Natural killer cell treated with Interleukin-12 subunit alpha and Interleukin-12 subunit beta and Interleukin-15 and Interleukin-18, amount 100 ng/mL, for 72 hours (primary cell): ENCODE measurements around the gene USP30. TPM values are rescaled to one million over a fixed set of nuclear protein-coding genes. Genes with fewer than 3 reads are reported as not detected.
"Not testable (repeated sequence)": the region's sequence is repeated elsewhere in the genome, so short reads cannot be mapped to it uniquely, and the experiment has no call there.

Source experiments
- ATAC-seq, 2 donors: fragments of 150-1000 bp; cut with Tn5 transposase in 1 of 2; sonication (Bioruptor Pico), chemical (Tn5 transposase) in 1 of 2; 2 replicates each; pipeline ENCODE4 v1.10.0; 2021
- DNase-seq: peaks from one replicate; pipeline ENCODE4 v3.0.0; 2022; ENCODE audit warnings: low spot score
- H3K27ac Mint-ChIP-seq, 2 donors: 1 replicate in 1 of 2; 2 replicates in 1 of 2; pipeline ENCODE4 v1.8.0; 2022; ENCODE audit warnings: mixed read lengths in 2 of 2, mild to moderate bottlenecking in 1 of 2, moderate library complexity in 1 of 2
- H3K27me3 Mint-ChIP-seq, 2 donors: 1 replicate in 1 of 2; 2 replicates in 1 of 2; pipeline ENCODE4 v1.8.0; 2022; ENCODE audit warnings: mixed read lengths in 2 of 2
- H3K36me3 Mint-ChIP-seq: one replicate; pipeline ENCODE4 v1.8.0; 2022; ENCODE audit warnings: mixed read lengths
- H3K4me1 Mint-ChIP-seq, 2 donors: 1 replicate in 1 of 2; 2 replicates in 1 of 2; pipeline ENCODE4 v1.8.0; 2022; ENCODE audit warnings: low read depth in 2 of 2, mixed read lengths in 2 of 2, mild to moderate bottlenecking in 1 of 2
- H3K4me3 Mint-ChIP-seq: one replicate; pipeline ENCODE4 v1.8.0; 2022; ENCODE audit warnings: mixed read lengths
- H3K9me3 Mint-ChIP-seq: 2 replicates; pipeline ENCODE4 v1.8.0; 2022; ENCODE audit warnings: mixed read lengths
- total RNA-seq, 2 donors: library from RNA; stranded (reverse); gene quantifications; one replicate each; pipeline ENCODE4 v1.2.3, GENCODE V29; 2022

Gene USP30
- total RNA-seq, 2 donors from 2014 or later = 8.5 to 11.4 TPM

DNA sequence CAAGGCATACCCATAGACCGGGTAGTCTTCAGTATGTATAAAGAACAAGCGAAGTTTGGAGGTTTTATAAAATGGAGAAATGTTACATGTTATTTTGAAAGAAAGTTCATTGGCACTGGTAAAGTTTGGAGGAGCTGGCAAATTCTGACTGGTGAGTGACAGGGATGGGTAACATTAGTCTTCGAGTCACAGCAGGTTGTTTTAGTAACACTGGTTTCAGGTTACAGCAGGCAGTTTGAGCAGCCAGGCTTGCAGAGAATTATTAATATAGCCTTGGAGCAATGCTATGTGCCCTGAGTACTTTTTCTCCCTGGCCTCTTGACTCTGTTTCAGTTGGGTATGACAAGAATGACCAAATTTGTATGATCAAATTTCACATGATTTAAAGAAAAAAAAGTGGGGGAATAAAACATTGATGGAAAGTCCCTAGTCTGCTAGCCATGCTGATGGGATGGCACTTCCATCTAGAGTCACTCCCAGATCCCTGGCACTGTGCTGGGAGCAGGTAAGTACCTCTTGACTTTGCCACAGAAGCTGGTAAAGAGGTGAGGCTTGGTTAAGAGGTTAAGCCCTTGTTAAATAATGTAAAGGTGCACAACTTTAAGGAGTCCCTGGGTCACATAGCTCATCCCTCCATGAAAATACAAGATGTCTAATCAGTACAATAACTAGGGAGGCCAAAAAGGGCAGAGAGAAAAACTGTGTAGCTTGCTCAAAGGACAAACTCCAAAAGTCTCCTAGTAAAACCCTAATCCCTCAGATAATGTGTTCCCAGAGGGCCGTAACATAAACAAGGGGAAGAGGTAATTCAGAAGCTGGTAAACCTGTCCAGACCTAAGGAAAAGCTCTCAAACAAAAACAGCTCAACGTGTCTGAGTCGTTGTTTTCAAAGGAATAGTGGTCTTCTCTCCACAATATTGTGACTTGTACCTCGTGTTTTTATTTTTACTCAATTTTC lies 18.9 kb upstream of the USP30 start:
- peaks cover 19 to 25% of the 10 kb centered on the region in 2 donors for H3K27me3 Mint-ChIP-seq
- peaks cover 7% of the 10 kb centered on the region for H3K36me3 Mint-ChIP-seq
- peaks cover 2% of the 10 kb centered on the region for H3K9me3 Mint-ChIP-seq
- no peak overlapping the region for H3K4me3 Mint-ChIP-seq
- ATAC-seq (no peak), DNase-seq (no peak)
- H3K27ac Mint-ChIP-seq = no peak overlapping the region
- no peaks in the 10 kb centered on the region for H3K4me1 Mint-ChIP-seq

DNA sequence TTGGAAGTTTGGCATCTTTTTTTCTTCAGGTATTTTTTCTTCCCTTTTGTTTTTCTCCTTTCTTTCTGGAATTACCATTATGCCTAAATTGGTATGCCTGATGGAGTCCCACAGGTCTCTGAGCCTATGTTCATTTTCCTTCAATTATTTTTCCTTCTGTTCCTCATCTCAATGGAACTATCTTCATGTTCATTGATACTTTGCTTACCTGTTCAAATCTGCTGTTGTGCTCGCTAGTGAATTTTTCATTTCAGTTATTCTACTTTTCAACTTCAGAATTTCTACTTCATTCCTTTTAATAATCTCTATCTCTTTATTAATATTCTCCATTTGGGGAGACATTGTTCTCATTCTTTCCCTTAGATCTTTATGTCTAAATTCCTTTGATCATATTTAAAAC lies 15.4 kb upstream of the USP30 start:
- no peak overlapping the region for H3K27ac Mint-ChIP-seq
- DNase-seq = no peak
- peaks cover 8 to 17% of the 10 kb centered on the region in 2 donors for H3K27me3 Mint-ChIP-seq
- H3K4me3 Mint-ChIP-seq = no peak overlapping the region
- H3K4me1 Mint-ChIP-seq = no peaks in the 10 kb centered on the region
- H3K9me3 Mint-ChIP-seq = peaks cover 2% of the 10 kb centered on the region
- H3K36me3 Mint-ChIP-seq = peaks cover 7% of the 10 kb centered on the region
- no peak for ATAC-seq

DNA sequence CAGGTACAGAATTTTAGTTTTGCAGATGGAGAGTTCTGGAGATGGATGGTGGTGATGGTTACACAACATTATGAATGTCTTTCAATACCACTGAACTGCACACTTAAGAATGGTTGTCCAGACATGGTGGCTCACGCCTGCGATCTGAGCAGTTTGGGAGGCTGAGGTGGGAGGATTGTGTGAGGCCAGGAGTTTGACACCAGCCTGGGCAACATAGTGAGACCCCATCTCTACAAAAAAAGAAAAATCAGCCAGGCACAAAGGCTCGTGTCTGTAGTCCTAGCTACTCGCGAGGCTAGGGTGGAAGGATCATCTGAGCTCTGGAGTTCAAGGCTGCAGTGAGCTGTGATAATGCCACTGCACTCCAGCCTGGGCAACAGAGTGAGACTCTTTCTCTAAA lies 8.1 kb upstream of the USP30 start:
- Mint-ChIP-seq H3K27ac (no peak overlapping the region), H3K4me1 (no peaks in the 10 kb centered on the region), H3K9me3 (no peaks in the 10 kb centered on the region), H3K4me3 (no peak overlapping the region), H3K27me3 (peaks cover 14 to 21% of the 10 kb centered on the region in 2 donors), H3K36me3 (no peaks in the 10 kb centered on the region)
- no peak for DNase-seq
- no peak for ATAC-seq

DNA sequence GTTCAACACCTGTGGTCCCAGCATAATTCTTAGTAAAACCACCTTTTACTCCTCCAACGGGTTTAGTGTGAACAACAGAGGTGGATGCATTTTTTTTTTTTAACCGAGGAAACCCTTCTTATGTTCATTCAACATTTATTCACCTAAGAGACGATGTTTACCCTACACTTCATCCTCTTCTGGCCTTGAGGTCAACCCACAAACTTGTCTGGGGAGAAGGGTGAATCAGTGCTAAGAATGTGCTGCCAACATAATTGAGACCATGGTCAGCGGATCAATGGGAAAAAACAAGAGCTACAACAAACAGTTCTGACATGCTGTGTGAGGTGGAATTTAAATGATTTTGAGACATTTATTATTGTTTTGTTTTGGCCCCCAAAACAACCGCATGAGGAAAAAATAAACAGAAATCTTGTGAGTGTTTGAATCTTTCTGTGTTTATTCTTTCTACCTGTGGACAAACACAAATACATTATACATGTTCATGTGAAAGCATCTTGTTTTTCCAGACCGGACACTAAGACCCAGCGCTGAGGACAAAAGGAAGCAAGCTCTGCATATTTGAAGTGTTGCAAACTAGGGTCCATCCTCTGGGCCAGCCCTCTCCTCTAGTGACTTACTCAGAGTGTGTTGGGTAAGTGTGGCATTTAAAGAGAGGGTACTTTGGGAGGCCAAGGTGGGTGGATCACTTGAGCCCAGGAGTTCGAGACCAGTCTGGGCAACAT lies 5.1 kb upstream of the USP30 start:
- peaks cover 4 to 7% of the 10 kb centered on the region in 2 donors for H3K4me1 Mint-ChIP-seq
- H3K27ac Mint-ChIP-seq = no peak overlapping the region
- ATAC-seq = no peak

DNA sequence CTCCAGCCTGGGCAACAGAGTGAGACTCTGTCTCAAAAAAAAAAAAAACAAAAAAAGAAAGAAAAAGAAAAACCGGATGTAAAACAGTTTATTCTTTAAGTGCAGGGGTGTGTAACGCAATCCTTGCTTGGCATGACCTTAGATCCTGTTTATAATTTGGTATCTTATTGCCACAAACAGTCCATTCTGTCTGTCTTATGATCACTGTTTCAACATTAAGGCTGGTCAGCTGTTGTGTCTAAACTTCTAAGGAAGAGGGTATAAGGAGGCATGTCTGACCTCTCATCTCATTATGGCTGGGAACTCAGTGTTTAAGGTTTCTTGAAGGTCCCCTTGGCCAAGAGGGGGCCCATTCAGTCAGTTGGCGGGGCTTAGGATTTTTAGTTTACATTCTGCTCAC lies 3.7 kb upstream of the USP30 start:
- H3K36me3 Mint-ChIP-seq, H3K27ac Mint-ChIP-seq, H3K27me3 Mint-ChIP-seq, ATAC-seq, DNase-seq, H3K4me3 Mint-ChIP-seq, H3K9me3 Mint-ChIP-seq: not testable (repeated sequence)
- H3K4me1 Mint-ChIP-seq = peaks cover 11 to 14% of the 10 kb centered on the region in 2 donors

More for the DNA sequence above, 5.1 kb upstream of the USP30 start:
- peaks cover 12 to 21% of the 10 kb centered on the region in 2 donors for H3K27me3 Mint-ChIP-seq
- no peaks in the 10 kb centered on the region for H3K9me3 Mint-ChIP-seq
- H3K4me3 Mint-ChIP-seq = no peak overlapping the region
- no peak for DNase-seq
- no peaks in the 10 kb centered on the region for H3K36me3 Mint-ChIP-seq

DNA sequence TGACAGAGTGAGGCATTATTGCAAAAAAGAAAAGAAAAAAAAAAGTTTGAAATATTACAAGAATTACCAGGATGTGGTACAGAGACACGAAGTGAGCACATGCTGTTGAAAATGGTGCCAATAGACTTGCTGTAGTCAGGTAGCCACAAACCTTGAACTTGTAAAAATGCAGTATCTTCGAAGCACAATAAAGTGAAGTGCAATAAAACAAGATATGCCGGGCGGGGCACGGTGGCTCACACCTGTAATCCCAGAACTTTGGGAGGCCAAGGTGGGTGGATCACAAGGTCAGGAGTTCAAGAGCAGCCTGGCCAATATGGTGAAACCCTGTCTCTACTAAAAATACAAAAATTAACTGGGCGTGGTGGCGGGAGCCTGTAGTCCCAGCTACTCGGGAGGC lies 2.6 kb upstream of the USP30 start:
- not testable (repeated sequence) for ATAC-seq

DNA sequence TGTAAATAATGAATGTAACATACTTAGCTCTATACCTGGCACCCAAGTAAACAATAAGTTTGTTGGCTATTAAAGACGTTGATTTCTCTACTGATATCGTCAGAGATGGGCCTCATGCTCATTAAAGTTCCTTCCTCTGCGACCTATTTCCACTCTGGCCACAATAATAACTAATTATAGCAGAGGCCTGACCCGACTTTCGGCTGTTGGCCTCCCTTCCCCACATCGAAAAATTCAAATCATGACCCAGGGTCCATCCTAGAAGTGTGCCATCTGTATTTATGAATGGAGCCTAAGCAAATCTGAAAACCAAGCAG lies 321 bp upstream of the USP30 start:
- Mint-ChIP-seq H3K4me1 (peaks cover 14 to 20% of the 10 kb centered on the region in 2 donors), H3K9me3 (no peaks in the 10 kb centered on the region), H3K4me3 (peak overlapping the region; percentile 94), H3K27me3 (no peaks in the 10 kb centered on the region), H3K36me3 (no peaks in the 10 kb centered on the region), H3K27ac (peak overlapping the region; percentile 92 to 97)
- ATAC-seq (no peak), DNase-seq (no peak)

More for the DNA sequence above, 2.6 kb upstream of the USP30 start:
- H3K9me3 Mint-ChIP-seq, H3K4me3 Mint-ChIP-seq, H3K27me3 Mint-ChIP-seq, H3K36me3 Mint-ChIP-seq, DNase-seq: not testable (repeated sequence)
- peaks cover 14 to 20% of the 10 kb centered on the region in 2 donors for H3K4me1 Mint-ChIP-seq
- H3K27ac Mint-ChIP-seq = peak overlapping the region in 1 of 2 donors; percentile 35

DNA sequence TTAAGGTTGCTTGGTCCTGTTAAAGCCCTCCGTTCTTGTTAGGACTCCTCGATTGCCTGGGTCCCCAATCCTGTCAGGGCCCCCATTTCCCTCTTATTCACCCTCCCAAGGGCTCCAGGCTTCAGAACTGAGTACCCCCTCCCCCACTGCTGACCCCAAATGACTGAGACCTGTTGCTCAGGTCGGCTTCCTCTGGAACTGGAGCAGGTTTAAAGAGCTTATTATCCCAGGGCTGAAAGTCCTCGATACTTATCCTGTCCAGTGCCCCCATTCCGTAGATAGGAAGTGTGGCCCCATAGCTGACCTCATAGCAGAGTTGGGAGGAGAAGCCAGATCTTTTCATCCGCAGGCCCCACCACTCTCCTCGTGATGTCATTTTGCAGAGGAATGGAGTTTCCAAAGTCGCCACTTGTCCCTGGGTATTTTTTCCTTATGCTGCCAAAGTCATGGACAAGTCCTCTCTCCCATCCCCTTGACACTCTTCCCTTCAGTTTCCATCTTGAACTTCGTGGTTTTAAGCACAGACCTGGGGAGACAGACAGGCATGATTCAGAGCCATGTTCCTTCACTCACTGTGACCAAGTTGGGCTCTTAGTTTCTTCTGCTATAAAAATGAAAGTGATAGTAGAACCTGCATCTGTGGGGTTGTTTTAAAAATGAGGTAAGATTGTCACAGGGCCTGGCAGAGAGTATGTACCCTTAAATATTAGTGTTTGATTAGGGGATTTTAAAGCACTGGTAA lies 1.2 kb downstream of the USP30 start:
- ATAC-seq = peak; percentile 79 to 85
- Mint-ChIP-seq H3K4me1 (peaks cover 14 to 20% of the 10 kb centered on the region in 2 donors), H3K9me3 (no peaks in the 10 kb centered on the region), H3K27ac (peak overlapping the region; percentile 92 to 97), H3K27me3 (no peaks in the 10 kb centered on the region), H3K36me3 (no peaks in the 10 kb centered on the region), H3K4me3 (peak overlapping the region; percentile 94)
- peak; percentile 58 for DNase-seq

DNA sequence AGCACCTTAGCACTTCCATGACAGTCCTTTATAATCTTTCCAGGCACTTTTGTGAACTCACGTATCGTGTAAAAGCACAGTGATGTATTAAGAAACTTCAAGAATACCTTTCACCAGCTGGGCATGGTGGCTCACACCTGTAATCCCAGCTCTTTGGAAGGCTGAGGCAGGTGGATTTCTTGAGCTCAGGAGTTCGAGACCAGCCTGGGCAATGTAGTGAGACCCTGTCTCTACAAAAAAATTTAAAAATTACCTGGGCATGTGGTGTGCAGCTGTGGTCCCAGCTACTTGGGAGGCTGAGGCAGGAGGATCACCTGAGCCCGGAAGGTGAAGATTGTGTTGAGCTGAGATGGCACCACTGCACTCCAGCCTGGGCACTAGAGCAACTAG lies 1.7 kb downstream of the USP30 start:
- not testable (repeated sequence) for ATAC-seq, H3K36me3 Mint-ChIP-seq, H3K9me3 Mint-ChIP-seq, H3K27me3 Mint-ChIP-seq, DNase-seq
- Mint-ChIP-seq H3K4me1 (peaks cover 14 to 20% of the 10 kb centered on the region in 2 donors), H3K4me3 (peak overlapping the region; percentile 94), H3K27ac (peak overlapping the region; percentile 92 to 97)

DNA sequence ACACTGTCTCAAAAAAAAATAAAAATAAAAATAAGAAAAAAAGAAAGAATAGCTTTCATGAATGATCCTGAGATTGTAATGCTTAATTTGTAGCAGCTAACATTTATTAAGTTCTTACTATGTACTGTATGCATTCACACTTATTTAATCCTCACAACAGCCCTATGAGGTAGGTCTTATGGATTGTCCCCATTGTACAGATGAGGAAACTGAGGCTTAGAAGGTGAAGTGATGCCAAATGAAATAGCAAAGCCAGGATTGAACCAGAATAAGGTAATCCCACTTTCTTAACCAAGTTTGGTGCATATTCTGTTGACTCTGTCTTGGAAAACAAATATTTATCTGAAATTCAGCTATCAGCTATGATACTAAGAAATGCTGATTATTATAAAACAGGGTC lies 2.1 kb downstream of the USP30 start:
- H3K27ac Mint-ChIP-seq = peak overlapping the region; percentile 92 to 97

DNA sequence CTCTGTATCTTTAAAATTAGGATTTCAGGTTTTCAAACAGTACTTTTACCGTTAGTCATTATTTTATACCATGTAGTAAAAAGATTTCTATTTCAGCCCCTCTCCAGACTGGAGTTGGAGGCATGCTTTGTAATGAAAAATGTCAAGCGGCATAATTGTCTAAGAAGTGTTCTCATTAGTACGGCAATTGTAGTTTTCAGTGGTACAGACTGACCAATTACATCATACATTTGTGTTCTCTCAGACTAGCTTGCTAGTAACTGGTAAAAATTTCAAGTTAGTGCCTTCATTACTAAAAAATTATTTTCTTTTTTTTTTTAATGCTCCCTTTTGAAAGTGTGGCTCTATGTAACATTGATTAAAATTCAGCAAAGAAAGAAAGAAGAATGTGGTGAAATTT lies 4.5 kb downstream of the USP30 start:
- no peaks in the 10 kb centered on the region for H3K9me3 Mint-ChIP-seq
- no peak for ATAC-seq
- H3K36me3 Mint-ChIP-seq = no peaks in the 10 kb centered on the region
- no peak overlapping the region for H3K4me3 Mint-ChIP-seq
- peak overlapping the region in 1 of 2 donors; percentile 17 for H3K27ac Mint-ChIP-seq
- no peak for DNase-seq
- H3K4me1 Mint-ChIP-seq = peaks cover 10 to 20% of the 10 kb centered on the region in 2 donors
- H3K27me3 Mint-ChIP-seq = no peaks in the 10 kb centered on the region

More for the DNA sequence above, 2.1 kb downstream of the USP30 start:
- no peaks in the 10 kb centered on the region for H3K9me3 Mint-ChIP-seq
- no peaks in the 10 kb centered on the region for H3K27me3 Mint-ChIP-seq
- peaks cover 13 to 20% of the 10 kb centered on the region in 2 donors for H3K4me1 Mint-ChIP-seq
- DNase-seq (no peak), ATAC-seq (no peak)
- H3K4me3 Mint-ChIP-seq = no peak overlapping the region
- no peaks in the 10 kb centered on the region for H3K36me3 Mint-ChIP-seq

DNA sequence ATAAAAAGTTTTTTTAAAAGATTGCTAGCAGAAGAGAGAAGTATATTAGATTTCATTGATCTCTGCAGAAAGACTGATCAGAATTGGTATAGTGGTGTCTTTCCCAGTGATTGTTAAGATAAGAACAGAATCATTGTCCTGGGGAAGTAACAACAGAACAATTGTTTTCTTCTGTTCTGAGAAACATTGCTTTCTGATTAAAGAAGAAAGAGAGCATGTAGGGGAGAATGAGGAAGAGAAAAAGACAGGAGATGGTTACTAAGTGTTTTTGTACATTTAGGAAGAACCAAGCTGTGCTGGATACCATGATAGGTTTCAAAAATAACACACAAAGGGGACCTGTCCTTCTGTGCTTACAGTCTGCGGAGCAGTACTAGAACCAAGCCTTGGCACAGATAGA lies 5.0 kb downstream of the USP30 start:
- peaks cover 6 to 15% of the 10 kb centered on the region in 2 donors for H3K4me1 Mint-ChIP-seq
- H3K27me3 Mint-ChIP-seq = no peaks in the 10 kb centered on the region
- H3K4me3 Mint-ChIP-seq = no peak overlapping the region
- DNase-seq (no peak), ATAC-seq (no peak)
- H3K27ac Mint-ChIP-seq = peak overlapping the region in 1 of 2 donors; percentile 17
- H3K36me3 Mint-ChIP-seq = no peaks in the 10 kb centered on the region
- no peaks in the 10 kb centered on the region for H3K9me3 Mint-ChIP-seq

DNA sequence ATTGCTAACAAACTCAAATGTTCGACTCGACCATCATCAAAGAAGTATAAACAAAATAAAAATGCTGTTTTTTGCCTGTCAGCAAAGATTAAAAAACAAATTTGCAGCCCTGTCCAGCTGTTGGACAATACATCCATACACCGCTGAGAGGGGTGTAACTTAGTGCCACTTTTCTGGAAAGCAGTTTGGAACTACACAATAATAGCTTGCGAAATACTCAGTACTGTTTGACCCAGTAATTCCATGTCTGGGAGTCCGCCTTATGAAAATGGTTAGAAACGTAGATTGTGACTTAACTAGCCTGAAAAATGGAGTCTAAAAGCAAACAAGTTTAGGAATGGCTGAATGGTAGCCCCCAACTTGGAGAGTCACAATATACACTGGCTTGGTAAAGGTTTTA lies 6.4 kb downstream of the USP30 start:
- H3K27ac Mint-ChIP-seq = no peak overlapping the region
- no peaks in the 10 kb centered on the region for H3K36me3 Mint-ChIP-seq
- no peak for DNase-seq
- no peak for ATAC-seq
- no peaks in the 10 kb centered on the region for H3K27me3 Mint-ChIP-seq
- H3K9me3 Mint-ChIP-seq = no peaks in the 10 kb centered on the region
- H3K4me1 Mint-ChIP-seq = peaks cover 5% of the 10 kb centered on the region in 2 donors
- no peak overlapping the region for H3K4me3 Mint-ChIP-seq
